Activated CD8-positive, alpha-beta T cell treated with anti-CD3 and anti-CD28 coated beads, Interleukin-2, amount 10 ng/mL, durations not matched to agents 7 days and 5 days (primary cell): ENCODE measurements around the gene SIN3B. TPM values are rescaled to one million over a fixed set of nuclear protein-coding genes. Genes with fewer than 3 reads are reported as not detected.

Experiments
- ATAC-seq: fragments of 150-1000 bp; cut with Tn5 transposase; one replicate; pipeline ENCODE4 v1.10.0; 2021; ENCODE audit warnings: moderate library complexity
- CTCF ChIA-PET: fragments of 350-600 bp; sonication (Branson Sonifier 250); formaldehyde crosslinking; loops from one replicate; lab custom pipeline; 2021; ENCODE audit warnings: antibody characterized with exemption; lab: Charles Lee
- POLR2A ChIA-PET: fragments of 350-600 bp; sonication (Branson Sonifier 250); formaldehyde crosslinking; loops from one replicate; lab custom pipeline; 2021; ENCODE audit warnings: antibody characterized with exemption; lab: Charles Lee
- DNase-seq: peaks from one replicate; pipeline ENCODE4 v3.0.0-alpha.2; 2020
- H3K27ac Mint-ChIP-seq: one replicate; pipeline ENCODE4 v1.8.0; 2021; ENCODE audit warnings: mild to moderate bottlenecking, mixed read lengths
- H3K27me3 Mint-ChIP-seq: one replicate; pipeline ENCODE4 v1.8.0; 2021; ENCODE audit warnings: low read depth, mixed read lengths
- H3K36me3 Mint-ChIP-seq: one replicate; pipeline ENCODE4 v1.8.0; 2021; ENCODE audit warnings: low read depth, mixed read lengths
- H3K4me1 Mint-ChIP-seq: one replicate; pipeline ENCODE4 v1.8.0; 2021; ENCODE audit warnings: low read depth, mixed read lengths
- H3K4me3 Mint-ChIP-seq: one replicate; pipeline ENCODE4 v1.8.0; 2021; ENCODE audit warnings: mild to moderate bottlenecking, mixed read lengths
- H3K9me3 Mint-ChIP-seq: one replicate; pipeline ENCODE4 v1.8.0; 2022; ENCODE audit warnings: mixed read lengths; ENCODE audit not compliant: insufficient read depth
- total RNA-seq, 2 experiments: library from RNA; stranded (reverse); gene quantifications; one replicate each; pipeline ENCODE4 v1.2.3, GENCODE V29; 2021

The SIN3B gene
- total RNA-seq, 2 experiments from 2014 or later, result 30.5 to 31.9 TPM

GRCh38 chr19:16799740-16800139 is 29.5 kb upstream of the SIN3B start:
- CTCF ChIA-PET, result no interaction called here
- peaks cover 2% of the 10 kb centered on the region for H3K36me3 Mint-ChIP-seq
- ATAC-seq (no peak), DNase-seq (no peak)
- no peak overlapping the region for H3K4me3 Mint-ChIP-seq
- H3K27ac Mint-ChIP-seq, result no peak overlapping the region
- H3K27me3 Mint-ChIP-seq, result peaks cover 2% of the 10 kb centered on the region
- POLR2A ChIA-PET, result no interaction called here
- H3K4me1 Mint-ChIP-seq, result no peaks in the 10 kb centered on the region
- H3K9me3 Mint-ChIP-seq, result peaks cover 10% of the 10 kb centered on the region

GRCh38 chr19:16801600-16802013 is 27.6 kb upstream of the SIN3B start:
- no peak for ATAC-seq
- ChIA-PET CTCF (interaction anchor here (1.0 kb wide), 1 partner anchor 22 kb away, joined by 3 read pairs; no protein-coding TSS in a partner anchor), POLR2A (no interaction called here)

GRCh38 chr19:16804176-16804575 is 25.0 kb upstream of the SIN3B start:
- Mint-ChIP-seq H3K4me3 (no peak overlapping the region), H3K27me3 (peaks cover 2% of the 10 kb centered on the region), H3K27ac (no peak overlapping the region), H3K36me3 (no peaks in the 10 kb centered on the region), H3K9me3 (no peaks in the 10 kb centered on the region), H3K4me1 (no peaks in the 10 kb centered on the region)
- ChIA-PET CTCF (no interaction called here), POLR2A (no interaction called here)
- DNase-seq (no peak), ATAC-seq (no peak)

More at GRCh38 chr19:16801600-16802013, 27.6 kb upstream of the SIN3B start:
- Mint-ChIP-seq H3K4me1 (no peaks in the 10 kb centered on the region), H3K9me3 (peaks cover 5% of the 10 kb centered on the region), H3K27ac (no peak overlapping the region), H3K27me3 (peaks cover 2% of the 10 kb centered on the region), H3K36me3 (no peaks in the 10 kb centered on the region), H3K4me3 (no peak overlapping the region)
- DNase-seq, result no peak

- ChIA-PET CTCF (no interaction called here), POLR2A (no interaction called here)
Measured at GRCh38 chr19:16807549-16808284, 21.5 kb upstream of the SIN3B start.

GRCh38 chr19:16814526-16815100 is 14.6 kb upstream of the SIN3B start:
- Mint-ChIP-seq H3K4me1 (no peaks in the 10 kb centered on the region), H3K9me3 (peaks cover 7% of the 10 kb centered on the region), H3K4me3 (no peak overlapping the region), H3K27me3 (peaks cover 2% of the 10 kb centered on the region), H3K36me3 (no peaks in the 10 kb centered on the region), H3K27ac (no peak overlapping the region)
- ATAC-seq (no peak), DNase-seq (no peak)
- ChIA-PET CTCF (no interaction called here), POLR2A (no interaction called here)

More at GRCh38 chr19:16807549-16808284, 21.5 kb upstream of the SIN3B start:
- peaks cover 2% of the 10 kb centered on the region for H3K27me3 Mint-ChIP-seq
- ATAC-seq (no peak), DNase-seq (no peak)
- no peak overlapping the region for H3K27ac Mint-ChIP-seq
- H3K36me3 Mint-ChIP-seq, result no peaks in the 10 kb centered on the region
- H3K9me3 Mint-ChIP-seq, result no peaks in the 10 kb centered on the region
- H3K4me3 Mint-ChIP-seq, result no peak overlapping the region
- H3K4me1 Mint-ChIP-seq, result no peaks in the 10 kb centered on the region

DNA sequence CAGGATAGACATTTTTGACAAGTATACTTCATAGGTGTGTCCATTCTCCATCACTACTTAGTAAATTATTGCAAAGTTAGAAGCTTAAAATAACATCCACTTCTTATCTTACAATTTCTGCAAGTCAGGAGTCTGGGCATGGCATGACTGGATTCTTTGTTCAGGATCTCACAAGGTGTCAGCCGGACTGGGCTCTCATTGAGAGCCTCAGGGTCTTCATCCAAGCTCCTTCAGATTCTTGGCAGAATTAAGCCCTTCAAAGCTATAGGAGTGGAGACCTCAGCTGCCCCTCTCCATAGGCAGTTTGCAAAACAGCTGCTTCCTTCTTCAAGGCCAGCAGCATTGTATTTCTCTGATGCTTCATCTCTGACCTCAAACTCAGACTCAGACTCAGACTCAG is 9.1 kb upstream of the SIN3B start:
- Mint-ChIP-seq H3K36me3 (no peaks in the 10 kb centered on the region), H3K27me3 (peaks cover 7% of the 10 kb centered on the region), H3K9me3 (peaks cover 5% of the 10 kb centered on the region), H3K27ac (no peak overlapping the region), H3K4me1 (peaks cover 5% of the 10 kb centered on the region), H3K4me3 (no peak overlapping the region)
- ATAC-seq, result no peak
- ChIA-PET CTCF (no interaction called here), POLR2A (no interaction called here)
- DNase-seq, result no peak

GRCh38 chr19:16821081-16821480 is 8.1 kb upstream of the SIN3B start:
- POLR2A ChIA-PET, result no interaction called here
- no peaks in the 10 kb centered on the region for H3K9me3 Mint-ChIP-seq
- DNase-seq, result no peak
- H3K36me3 Mint-ChIP-seq, result no peaks in the 10 kb centered on the region
- CTCF ChIA-PET, result no interaction called here
- H3K4me3 Mint-ChIP-seq, result no peak overlapping the region
- no peak overlapping the region for H3K27ac Mint-ChIP-seq
- no peak for ATAC-seq
- peaks cover 15% of the 10 kb centered on the region for H3K27me3 Mint-ChIP-seq
- peaks cover 15% of the 10 kb centered on the region for H3K4me1 Mint-ChIP-seq

- H3K4me1 Mint-ChIP-seq, result peaks cover 15% of the 10 kb centered on the region
- peaks cover 27% of the 10 kb centered on the region for H3K27me3 Mint-ChIP-seq
- ATAC-seq (no peak), DNase-seq (no peak)
- no peak overlapping the region for H3K4me3 Mint-ChIP-seq
- CTCF ChIA-PET, result no interaction called here
- H3K27ac Mint-ChIP-seq, result no peak overlapping the region
- no peaks in the 10 kb centered on the region for H3K9me3 Mint-ChIP-seq
- POLR2A ChIA-PET, result no interaction called here
- no peaks in the 10 kb centered on the region for H3K36me3 Mint-ChIP-seq
Measured at GRCh38 chr19:16822648-16823047, 6.5 kb upstream of the SIN3B start.

DNA sequence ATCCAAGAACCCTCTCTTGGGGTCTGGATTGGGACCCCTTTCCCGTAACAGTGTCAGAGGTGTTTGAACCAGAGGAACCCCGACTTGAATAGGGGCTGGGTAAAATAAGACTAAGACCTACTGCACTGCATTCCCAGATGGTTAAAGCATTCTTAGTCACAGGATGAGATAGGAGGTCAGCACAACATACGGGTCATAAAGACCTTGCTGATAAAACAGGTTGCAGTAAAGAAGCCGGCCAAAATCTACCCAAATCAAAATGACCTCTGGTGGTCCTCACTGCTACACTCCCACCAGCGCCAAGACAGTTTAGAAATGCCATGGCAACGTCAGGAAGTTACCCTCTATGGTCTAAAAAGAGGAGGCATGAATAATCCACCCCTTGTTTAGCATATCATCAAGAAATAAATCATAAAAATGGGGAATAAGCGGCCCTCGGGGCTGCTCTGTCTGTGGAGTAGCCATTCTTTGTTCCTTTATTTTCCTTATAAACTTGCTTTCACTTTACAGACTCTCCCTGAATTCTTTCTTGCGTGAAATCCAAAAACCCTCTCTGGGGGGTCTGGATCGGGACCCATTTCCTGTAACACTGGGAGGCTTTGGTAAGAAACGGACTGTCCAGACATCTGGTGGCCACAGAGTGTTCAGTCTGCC is 4.4 kb upstream of the SIN3B start:
- peaks cover 27% of the 10 kb centered on the region for H3K27me3 Mint-ChIP-seq
- DNase-seq, result no peak
- ChIA-PET POLR2A (no interaction called here), CTCF (interaction anchor here (0.7 kb wide), 1 partner anchor 12 kb away, joined by 3 read pairs; no protein-coding TSS in a partner anchor)
- no peak overlapping the region for H3K27ac Mint-ChIP-seq
- no peak for ATAC-seq
- peaks cover 4% of the 10 kb centered on the region for H3K9me3 Mint-ChIP-seq
- H3K4me1 Mint-ChIP-seq, result peaks cover 20% of the 10 kb centered on the region
- H3K36me3 Mint-ChIP-seq, result no peaks in the 10 kb centered on the region
- H3K4me3 Mint-ChIP-seq, result peak overlapping the region; percentile 27

DNA sequence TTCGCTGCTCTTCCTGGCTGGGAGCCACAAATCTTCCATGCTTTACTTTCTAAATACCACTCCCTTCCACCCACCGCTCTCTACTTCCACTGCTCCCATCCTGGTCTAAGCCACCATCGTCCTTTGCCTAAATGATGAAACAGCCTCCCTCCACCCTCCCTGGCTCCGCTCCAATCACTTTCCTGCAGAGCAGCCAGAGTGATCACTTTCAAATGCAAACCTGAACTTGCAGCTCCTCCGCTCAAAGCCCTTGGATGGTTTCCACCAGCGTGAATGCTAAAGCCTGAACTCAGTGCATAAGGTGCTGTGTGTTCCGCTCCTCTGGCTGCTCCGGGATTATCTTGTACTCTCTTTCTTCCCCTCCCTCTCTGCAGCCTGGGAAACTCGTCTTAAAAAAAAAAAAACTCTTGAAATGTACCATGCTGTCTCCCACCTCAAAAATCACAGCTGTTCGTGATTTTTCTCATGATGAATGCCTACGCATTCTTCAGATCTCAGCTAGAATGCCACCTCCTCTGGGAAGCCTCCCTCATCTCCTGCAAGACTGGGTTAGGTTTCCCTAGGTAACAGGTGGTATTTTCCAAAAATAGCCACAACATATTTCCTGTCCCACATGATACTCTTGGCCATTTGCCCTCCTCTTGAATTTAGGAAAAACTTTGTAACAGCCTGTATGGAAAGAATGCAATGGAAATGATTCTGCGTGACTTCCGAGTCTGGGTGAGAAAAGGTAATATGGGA is 3.7 kb upstream of the SIN3B start:
- Mint-ChIP-seq H3K27ac (no peak overlapping the region), H3K36me3 (no peaks in the 10 kb centered on the region), H3K9me3 (peaks cover 4% of the 10 kb centered on the region), H3K4me3 (peak overlapping the region; percentile 27), H3K4me1 (peaks cover 26% of the 10 kb centered on the region), H3K27me3 (peaks cover 27% of the 10 kb centered on the region)
- no peak for DNase-seq
- no peak for ATAC-seq
- ChIA-PET POLR2A (no interaction called here), CTCF (interaction anchor here (0.7 kb wide), 2 partner anchors 13 to 46 kb away, joined by 3 read pairs; no protein-coding TSS in a partner anchor)

- ATAC-seq (peak; percentile 10), DNase-seq (no peak)
- Mint-ChIP-seq H3K36me3 (peaks cover 23% of the 10 kb centered on the region), H3K27me3 (peaks cover 22% of the 10 kb centered on the region), H3K4me3 (peak overlapping the region; percentile 82), H3K27ac (peak overlapping the region; percentile 86), H3K4me1 (peaks cover 29% of the 10 kb centered on the region), H3K9me3 (peaks cover 4% of the 10 kb centered on the region)
- ChIA-PET CTCF (no interaction called here), POLR2A (no interaction called here)
Measured at GRCh38 chr19:16829822-16830289, 658 bp downstream of the SIN3B start.
